NCI-H2227 treated with DMSO at 0.1 percent for 48 hours (cell line): Measurements from ENCODE around the gene CENPM.

Experiments used
- DNase-seq: peaks from one replicate; lab custom pipeline; 2025; lab: John Stamatoyannopoulos, UW

The CENPM gene

DNA sequence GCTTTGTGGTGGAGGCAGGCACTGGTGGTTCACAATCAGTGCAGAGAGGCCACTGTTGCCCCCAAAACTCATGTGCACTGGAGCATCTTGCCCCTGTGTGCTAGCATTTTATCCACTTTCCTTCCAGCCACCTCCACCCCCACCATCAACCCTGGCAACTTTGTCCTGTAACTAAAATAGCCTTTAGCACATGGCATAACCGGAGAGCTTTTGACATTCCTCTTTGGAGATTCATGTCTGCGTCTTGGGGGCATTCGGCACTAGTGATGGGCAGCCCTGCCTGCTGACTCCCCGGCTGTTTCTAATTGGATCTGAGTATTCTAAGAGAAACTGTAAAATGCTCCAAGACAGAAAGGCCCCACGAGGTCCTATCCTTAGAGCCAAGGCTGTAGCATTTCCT, 47.8 kb downstream of the CENPM start:
- DNase-seq = no peak

DNA sequence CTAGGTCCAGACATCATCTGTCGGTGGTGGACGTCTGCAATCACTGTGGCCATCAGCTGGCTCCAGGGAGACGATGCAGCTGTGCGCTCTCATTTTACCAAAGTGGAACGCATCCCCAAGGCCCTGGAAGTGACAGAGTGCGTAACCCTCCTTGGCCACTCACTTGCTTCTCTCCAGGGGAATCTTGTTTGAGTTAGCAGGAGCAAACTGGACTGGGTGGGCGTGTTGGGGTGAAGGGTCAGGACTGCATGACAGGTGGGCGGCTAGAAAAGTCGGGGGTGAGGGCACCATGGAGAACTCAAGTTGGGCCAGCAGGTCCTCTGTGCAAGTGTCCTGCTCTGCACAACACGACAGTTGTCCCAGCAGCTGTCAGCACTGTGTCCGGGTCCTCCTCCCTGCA, 48.3 kb downstream of the CENPM start:
- no peak for DNase-seq

DNA sequence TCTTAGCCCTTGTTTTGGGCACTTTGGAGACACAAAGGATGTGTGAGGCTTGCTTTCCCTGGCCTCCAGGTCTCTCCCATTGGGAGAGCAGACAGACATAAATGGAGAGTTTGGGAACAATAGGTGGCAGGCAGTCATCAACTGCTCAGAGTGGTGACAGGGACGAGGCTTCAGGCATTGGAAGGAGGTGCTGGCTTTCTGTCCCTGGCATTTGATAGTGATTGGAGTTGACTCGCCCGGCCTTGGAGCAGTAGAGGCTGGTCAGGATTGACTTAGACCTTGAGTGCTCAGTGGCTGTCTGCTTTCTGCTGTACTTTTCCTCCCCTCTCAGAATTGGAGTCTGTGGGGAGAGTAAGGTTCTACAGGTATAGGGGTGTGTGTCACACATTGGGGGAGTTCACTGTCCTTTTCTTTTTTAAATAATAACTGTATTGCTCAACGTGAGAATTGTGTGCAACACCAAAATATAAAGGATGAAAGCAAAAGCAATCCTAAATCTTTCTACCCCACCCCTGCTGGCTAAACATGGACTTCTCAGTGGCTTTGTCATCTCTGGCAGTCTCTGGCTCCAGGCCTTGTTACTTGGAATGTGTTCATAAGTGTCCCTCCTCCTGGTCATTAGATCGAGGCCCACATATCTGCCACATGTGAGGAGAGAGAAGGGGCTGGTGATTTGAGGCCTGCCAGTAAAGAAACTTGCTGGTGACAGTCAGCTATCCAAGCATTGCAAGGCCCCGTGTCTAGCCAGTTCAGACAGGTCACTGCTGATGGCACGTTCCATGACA, 53.2 kb downstream of the CENPM start:
- DNase-seq = no peak

DNA sequence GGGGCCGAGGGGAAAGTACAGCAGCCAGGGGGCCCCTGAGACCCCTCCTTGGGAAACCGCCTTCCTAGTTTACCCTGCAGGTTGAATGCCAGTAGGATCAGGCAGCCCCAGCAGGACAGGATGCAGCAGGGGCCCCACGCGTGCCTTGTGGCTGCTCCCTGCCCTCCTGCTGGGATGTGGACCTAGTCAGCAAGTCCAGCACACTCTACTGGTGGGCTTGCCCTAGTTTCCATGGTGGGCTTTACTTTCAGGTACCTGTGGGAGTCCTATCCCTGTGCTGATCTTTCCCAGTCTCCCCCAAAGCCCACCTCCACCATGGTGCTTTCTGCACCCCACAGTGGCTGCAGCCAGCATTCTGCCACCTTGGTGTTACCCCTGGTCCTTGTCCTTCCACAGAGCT, 54.2 kb downstream of the CENPM start:
- DNase-seq = no peak

DNA sequence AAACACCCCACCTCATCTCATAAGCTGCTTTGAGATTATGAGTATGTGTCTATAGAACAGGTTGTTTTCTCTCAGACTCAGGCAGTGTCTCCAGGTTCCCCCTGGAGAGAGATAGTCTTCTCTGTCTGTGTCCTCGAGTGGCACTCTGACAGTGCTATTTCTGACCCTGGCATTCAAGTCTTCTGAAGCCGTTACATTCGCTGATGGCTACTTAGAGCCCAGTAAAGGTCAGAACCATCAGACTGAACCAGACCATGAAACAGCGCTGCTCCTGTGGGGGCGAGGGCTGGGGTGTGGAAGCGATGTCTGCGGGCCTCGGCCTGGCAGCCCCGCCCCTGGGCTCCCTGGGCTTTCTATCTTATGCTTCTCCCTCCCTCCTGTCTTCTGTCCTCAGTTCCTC, 55.5 kb downstream of the CENPM start:
- no peak for DNase-seq
